Measurements from ENCODE around the gene PLSCR3. TPM values are rescaled to one million over a fixed set of nuclear protein-coding genes. Genes with fewer than 3 reads are reported as not detected.
"Not testable (repeated sequence)": the region's sequence is repeated elsewhere in the genome, so short reads cannot be mapped to it uniquely, and the experiment has no call there.

Gene PLSCR3
- total and polyA plus RNA-seq, 10 donors, result 31.3 to 63.2 (median 46.1) TPM

DNA sequence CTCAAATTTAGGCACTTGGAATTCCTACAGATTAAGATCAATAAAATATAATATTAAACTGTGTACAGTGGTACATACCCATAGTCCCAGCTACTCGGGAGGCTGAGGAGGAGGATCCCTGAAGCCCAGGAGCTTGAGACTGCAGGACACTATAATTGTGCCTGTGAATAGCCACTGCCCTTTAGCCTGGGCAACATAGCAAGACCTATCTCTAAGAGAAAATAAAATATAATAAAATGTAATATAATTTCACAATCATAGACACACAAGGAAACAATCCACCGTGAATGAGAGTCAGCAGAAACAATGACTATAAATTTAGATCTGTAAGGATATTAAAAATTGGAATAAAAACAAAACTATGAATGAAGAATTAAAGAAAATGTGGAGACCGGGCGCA, 23.5 kb downstream of the PLSCR3 start:
- WGBS, 5 donors, result 84 to 92% (median 86%) methylated on average over 4 of the region's 4 CpGs
- no peak overlapping the region for H3K27ac ChIP-seq
- no peak overlapping the region for H3K4me3 ChIP-seq
- H3K36me3 ChIP-seq, result no peaks in the 10 kb centered on the region
- no peaks in the 10 kb centered on the region for H3K4me1 ChIP-seq
- TF ChIP-seq POLR2A (IDR thresholded peaks at IDR 0.05) (no peak), POLR2AphosphoS5 (IDR thresholded peaks at IDR 0.05) (no peak)
- intact Hi-C loops (cut with DNase I; ENCODE audit: low total_unique reads), result no loop called here
- H3K9me3 ChIP-seq, result no peaks in the 10 kb centered on the region
- peaks cover 0 to 4% (median 0%) of the 10 kb centered on the region in 7 donors for H3K27me3 ChIP-seq (replicated peaks in 1 of 7)
- DNase-seq, result no peak

DNA sequence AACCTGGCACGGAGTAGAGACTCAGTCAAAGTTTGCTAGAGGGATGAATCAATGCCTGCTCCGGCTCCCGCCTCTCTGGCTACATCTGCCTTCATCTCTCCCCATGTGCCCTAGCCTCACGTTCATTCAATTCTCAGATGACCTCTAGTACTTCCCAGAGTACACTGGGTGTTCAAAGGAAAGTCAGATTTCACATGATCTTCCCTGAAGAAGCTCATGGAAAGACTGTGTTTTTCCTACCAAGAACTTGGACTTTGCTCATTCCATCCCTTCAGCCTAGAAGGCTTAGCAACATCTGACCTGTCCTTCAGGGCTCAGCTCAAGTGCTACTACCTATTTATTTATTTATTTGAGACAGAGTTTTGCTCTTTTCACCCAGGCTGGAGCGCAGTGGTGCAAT, 24.5 kb downstream of the PLSCR3 start:
- Histone ChIP-seq H3K4me3 (no peak overlapping the region), H3K36me3 (no peaks in the 10 kb centered on the region), H3K4me1 (no peaks in the 10 kb centered on the region), H3K27ac (no peak overlapping the region), H3K27me3 (replicated peaks in 1 of 7) (peaks cover 0 to 4% (median 0%) of the 10 kb centered on the region in 7 donors), H3K9me3 (no peaks in the 10 kb centered on the region)
- 79 to 88% (median 86%) methylated on average over 5 of the region's 5 CpGs for WGBS, 5 donors
- no peak for DNase-seq
- intact Hi-C loops (cut with DNase I; ENCODE audit: low total_unique reads), result no loop called here
- TF ChIP-seq POLR2AphosphoS5 (IDR thresholded peaks at IDR 0.05) (no peak), POLR2A (IDR thresholded peaks at IDR 0.05) (no peak)
- TF ChIP-seq, protein P1, sequence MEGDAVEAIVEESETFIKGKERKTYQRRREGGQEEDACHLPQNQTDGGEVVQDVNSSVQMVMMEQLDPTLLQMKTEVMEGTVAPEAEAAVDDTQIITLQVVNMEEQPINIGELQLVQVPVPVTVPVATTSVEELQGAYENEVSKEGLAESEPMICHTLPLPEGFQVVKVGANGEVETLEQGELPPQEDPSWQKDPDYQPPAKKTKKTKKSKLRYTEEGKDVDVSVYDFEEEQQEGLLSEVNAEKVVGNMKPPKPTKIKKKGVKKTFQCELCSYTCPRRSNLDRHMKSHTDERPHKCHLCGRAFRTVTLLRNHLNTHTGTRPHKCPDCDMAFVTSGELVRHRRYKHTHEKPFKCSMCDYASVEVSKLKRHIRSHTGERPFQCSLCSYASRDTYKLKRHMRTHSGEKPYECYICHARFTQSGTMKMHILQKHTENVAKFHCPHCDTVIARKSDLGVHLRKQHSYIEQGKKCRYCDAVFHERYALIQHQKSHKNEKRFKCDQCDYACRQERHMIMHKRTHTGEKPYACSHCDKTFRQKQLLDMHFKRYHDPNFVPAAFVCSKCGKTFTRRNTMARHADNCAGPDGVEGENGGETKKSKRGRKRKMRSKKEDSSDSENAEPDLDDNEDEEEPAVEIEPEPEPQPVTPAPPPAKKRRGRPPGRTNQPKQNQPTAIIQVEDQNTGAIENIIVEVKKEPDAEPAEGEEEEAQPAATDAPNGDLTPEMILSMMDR (IDR thresholded peaks at IDR 0.05 in 8 of 11, conservative IDR thresholded peaks at IDR 0.05 in 3 of 11), result no peak

DNA sequence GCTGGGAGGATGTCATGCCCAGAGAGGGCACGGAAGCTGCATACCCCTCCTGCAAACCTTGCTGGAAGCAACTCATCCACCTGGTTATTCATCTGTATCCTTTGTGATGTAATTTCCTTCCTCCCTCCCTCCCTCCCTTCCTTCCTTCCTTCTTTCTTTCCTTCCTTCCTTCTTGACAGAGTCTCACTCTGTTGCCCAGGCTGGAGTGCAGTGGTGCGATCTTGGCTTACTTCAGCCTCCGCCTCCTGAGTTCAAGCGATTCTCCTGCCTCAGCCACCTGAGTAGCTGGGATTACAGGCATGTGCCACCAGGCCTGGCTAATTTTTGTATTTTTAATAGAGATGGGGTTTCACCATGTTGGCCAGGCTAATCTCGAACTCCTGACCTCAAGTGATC, 25.7 kb downstream of the PLSCR3 start:
- H3K27ac ChIP-seq; intact Hi-C loops (cut with DNase I; ENCODE audit: low total_unique reads); DNase-seq; H3K36me3 ChIP-seq; H3K9me3 ChIP-seq; H3K4me1 ChIP-seq; H3K4me3 ChIP-seq; H3K27me3 ChIP-seq (replicated peaks in 1 of 7): not testable (repeated sequence)
- WGBS, 5 donors, result 80 to 90% (median 86%) methylated on average over 5 of the region's 5 CpGs

DNA sequence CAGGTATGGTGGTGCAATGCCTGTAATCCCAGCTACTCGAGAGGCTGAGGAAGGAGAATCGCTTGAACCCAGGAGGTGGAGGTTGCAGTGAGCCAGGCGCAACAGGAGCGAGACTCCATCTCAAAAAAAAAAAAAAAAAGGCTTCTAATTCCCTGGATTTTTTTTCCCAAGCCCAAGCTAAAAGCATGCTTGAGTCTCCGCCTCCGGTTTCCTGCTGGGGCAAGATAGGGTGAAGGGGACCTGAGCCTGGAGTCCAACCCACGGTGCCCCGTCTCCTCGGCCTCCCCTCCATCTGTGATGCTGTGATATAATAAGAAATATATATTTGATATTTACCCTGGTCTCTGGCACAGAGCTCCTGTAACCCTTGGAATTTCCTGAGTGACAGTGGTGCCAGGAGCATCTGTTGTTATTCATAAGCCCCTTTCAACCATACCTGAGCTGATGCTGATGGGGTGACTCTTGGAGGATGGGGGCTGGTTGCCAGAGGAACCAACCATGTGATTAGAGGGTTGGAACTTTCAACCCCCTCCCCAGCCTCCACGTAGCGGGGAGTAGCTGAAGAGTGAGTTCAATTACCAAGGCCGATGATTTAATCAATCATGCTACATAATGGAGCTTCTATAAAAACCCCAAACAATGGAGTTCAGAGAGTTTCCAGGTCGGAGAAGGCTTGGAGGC, 26.3 kb downstream of the PLSCR3 start:
- Histone ChIP-seq H3K9me3 (no peaks in the 10 kb centered on the region), H3K4me1 (no peaks in the 10 kb centered on the region), H3K36me3 (no peaks in the 10 kb centered on the region), H3K27me3 (replicated peaks in 1 of 7) (peaks cover 0 to 4% (median 0%) of the 10 kb centered on the region in 7 donors), H3K27ac (no peak overlapping the region), H3K4me3 (no peak overlapping the region)
- no peak for DNase-seq
- TF ChIP-seq POLR2A (IDR thresholded peaks at IDR 0.05) (no peak), POLR2AphosphoS5 (IDR thresholded peaks at IDR 0.05) (no peak)
- TF ChIP-seq, protein P1 (IDR thresholded peaks at IDR 0.05 in 8 of 11, conservative IDR thresholded peaks at IDR 0.05 in 3 of 11), result no peak
- intact Hi-C loops (cut with DNase I; ENCODE audit: low total_unique reads), result no loop called here
- WGBS, 5 donors, result 63 to 82% (median 75%) methylated on average over 13 of the region's 13 CpGs

DNA sequence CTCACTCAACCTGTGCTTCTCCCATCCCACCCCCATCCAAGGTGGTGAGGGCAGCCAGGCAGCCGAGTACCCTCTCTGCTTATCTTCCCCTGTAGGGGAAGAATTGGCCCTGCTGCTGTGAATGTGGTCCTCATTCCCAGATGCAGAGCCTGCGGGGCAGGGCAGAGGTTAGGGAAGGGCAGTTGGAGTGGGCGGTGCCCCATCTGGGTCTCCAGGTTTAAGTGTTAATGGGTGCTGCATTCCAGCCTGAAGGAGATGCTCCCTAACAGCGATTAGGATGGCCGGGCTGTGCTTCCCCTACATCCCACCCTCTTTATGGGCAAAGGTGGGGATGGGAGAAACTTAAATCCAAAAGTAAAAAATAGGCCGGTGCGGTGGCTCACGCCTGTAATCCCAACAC, 27.2 kb downstream of the PLSCR3 start:
- TF ChIP-seq POLR2A (IDR thresholded peaks at IDR 0.05), result no peak
- TF ChIP-seq, protein P1 (IDR thresholded peaks at IDR 0.05 in 8 of 11, conservative IDR thresholded peaks at IDR 0.05 in 3 of 11), result no peak
- TF ChIP-seq POLR2AphosphoS5 (IDR thresholded peaks at IDR 0.05), result no peak
- 84 to 93% (median 92%) methylated on average over 8 of the region's 8 CpGs for WGBS, 5 donors
- no peak for DNase-seq

DNA sequence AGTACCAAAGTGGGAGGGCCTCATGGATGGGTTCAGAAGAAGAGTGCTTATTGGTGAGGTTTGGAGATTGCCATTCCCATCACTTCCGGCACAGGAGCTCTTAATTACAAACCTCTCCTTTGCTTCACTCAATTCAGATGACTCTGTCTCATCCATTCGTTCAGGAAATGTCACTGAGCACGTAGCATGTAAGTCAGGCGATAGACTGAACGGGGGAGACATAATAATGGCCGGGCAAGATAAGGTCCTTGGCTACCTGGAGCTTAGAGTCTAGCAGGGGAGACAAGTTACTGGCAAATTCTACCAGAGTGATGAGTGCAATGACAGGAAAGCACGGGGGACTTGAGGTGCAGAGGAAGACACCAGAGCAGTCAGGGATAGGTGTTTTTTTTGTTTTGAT, 28.4 kb downstream of the PLSCR3 start:
- H3K36me3 ChIP-seq; H3K27me3 ChIP-seq (replicated peaks in 1 of 7); H3K4me1 ChIP-seq; H3K4me3 ChIP-seq; DNase-seq; intact Hi-C loops (cut with DNase I; ENCODE audit: low total_unique reads); H3K9me3 ChIP-seq; H3K27ac ChIP-seq: not testable (repeated sequence)
- WGBS, 5 donors, result 87 to 96% (median 89%) methylated on average over 6 to 7 of the region's 7 CpGs

More for the DNA sequence above, 27.2 kb downstream of the PLSCR3 start:
- no peak overlapping the region for H3K4me3 ChIP-seq
- no peak overlapping the region for H3K27ac ChIP-seq
- H3K9me3 ChIP-seq, result no peaks in the 10 kb centered on the region
- H3K4me1 ChIP-seq, result no peaks in the 10 kb centered on the region
- no peaks in the 10 kb centered on the region for H3K36me3 ChIP-seq
- H3K27me3 ChIP-seq (replicated peaks in 1 of 7), result peaks cover 0 to 4% (median 0%) of the 10 kb centered on the region in 7 donors
- intact Hi-C loops (cut with DNase I; ENCODE audit: low total_unique reads), result no loop called here
